Activated CD4-positive, CD25-positive, alpha-beta regulatory T cell (primary cell): Measurements from ENCODE around the gene HMGN4.
"Not testable (repeated sequence)": the region's sequence is repeated elsewhere in the genome, so short reads cannot be mapped to it uniquely, and the experiment has no call there.

Source experiments
- DNase-seq, 4 experiments: peaks; one replicate each; lab custom pipeline; 2025; lab: John Stamatoyannopoulos, UW

The HMGN4 gene

DNA sequence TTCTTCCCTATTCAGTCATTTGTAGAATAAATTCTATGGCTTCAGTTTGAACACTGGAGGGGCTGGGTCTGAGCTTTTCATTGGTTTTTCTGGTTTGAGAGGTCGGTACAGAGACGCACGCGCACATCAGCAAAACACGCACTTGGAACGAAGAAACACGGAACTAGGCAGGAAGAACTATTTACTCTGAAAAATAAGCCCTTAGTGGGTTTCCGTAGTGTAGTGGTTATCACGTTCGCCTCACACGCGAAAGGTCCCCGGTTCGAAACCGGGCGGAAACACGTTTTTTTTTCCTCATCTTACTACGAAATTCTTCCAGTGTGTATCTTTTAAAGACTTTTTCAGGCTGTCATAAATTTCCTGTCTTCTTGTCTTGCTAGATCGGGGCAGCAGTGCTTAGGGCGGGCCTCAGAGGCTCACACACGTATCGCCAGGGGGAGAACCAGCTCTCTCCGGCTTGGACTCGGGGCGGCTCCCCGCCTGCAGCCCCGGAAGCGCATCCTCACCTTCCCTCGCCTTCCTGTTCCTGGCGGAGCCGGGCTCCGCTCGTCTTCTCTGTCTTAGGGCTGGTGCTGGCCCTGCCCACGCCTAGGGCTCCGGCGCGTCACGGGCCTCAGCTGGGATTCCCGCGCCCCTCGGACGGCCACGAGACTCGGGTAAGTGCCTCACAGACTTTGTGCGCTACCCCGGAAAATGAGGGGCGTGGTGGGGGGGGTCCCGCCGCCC, at the start of gene HMGN4:
Gene HMGN4, plus strand, starts transcription at position 521 of the 726 bp plus-strand sequence. CDS start 6,841 bp downstream, outside the sequence.
- DNase-seq, result peak; percentile 50 to 67 (median 60)

DNA sequence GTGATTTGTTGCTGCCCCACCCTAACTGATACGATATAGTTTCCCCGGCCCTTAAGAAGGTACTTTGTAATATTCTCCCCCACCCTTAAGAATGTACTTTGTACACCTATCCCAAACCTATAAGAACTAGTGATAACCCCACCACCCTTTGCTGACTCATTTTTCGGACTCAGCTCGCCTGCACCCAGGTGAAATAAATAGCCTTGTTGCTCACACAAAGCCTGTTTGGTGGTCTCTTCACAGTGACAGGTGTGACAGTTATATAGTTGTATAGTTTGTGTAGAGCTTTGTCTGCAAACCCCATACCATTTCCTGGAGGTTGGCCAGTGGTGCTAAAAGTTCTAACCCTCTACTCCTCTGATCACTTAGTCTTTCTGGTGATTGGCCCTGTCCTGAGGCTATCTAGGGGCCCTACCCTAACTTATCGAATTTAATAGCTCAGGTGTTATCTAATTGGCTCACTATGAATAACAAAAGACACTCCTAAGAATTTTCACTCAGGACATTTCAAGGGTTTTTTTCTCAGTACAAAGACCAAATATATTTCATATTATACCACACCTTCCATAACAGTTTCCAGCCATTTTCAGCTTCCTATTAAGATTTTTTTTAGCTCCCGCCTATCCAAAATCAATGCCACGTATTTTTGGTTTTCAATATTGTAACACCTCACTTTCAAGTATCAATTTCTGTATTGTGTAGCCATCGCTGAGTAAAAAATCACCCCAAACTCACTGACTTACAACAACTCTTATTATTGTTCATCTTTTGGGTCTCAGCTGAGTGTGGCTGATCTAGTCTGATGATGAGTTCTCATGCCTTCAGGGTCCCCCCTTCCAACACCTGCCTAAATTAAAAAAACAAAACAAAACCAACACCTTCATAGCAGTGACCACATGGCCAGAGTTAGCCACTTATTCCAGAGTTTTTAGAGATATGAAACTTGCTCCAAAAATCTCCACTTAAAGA, 47.9 kb upstream of the HMGN4 start:
- no peak for DNase-seq

DNA sequence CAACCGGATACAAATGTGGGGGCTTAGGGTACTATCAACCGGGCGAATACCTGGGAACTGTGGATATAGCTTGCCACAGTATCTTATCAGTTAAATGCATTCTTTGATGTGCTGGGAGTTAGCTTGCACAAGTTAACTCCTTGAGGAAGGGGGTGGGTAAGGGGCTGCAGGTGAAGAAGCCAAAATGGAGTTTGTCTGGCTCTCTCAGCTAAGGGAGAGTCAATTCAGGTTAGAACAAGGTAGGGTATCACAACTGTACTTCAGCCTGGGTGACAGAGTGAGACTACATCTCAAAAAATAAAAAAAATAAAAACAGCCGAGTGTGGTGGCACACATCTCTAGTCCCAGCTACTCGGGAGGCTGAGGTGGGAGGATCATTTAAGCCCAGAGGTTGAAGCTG, 46.6 kb upstream of the HMGN4 start:
- no peak for DNase-seq

DNA sequence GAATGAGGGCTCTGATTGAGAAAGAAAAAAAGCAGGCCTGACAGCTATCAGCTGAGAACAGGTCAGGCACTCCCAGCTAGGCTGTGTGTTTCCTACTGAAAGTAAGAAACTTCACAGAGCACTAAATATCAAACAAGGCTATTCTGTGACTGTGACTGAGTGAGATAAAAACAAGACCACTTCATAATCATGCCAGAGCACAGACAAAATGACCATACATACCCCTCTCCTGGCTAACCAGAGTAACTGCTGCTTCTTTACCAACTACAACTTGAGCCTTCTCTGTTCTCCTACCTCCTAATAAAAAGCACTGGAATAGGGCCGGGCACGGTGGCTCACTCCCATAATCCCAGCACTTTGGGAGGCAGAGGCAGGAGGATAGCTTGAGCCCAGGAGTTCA, 44.9 kb upstream of the HMGN4 start:
- DNase-seq, result no peak

DNA sequence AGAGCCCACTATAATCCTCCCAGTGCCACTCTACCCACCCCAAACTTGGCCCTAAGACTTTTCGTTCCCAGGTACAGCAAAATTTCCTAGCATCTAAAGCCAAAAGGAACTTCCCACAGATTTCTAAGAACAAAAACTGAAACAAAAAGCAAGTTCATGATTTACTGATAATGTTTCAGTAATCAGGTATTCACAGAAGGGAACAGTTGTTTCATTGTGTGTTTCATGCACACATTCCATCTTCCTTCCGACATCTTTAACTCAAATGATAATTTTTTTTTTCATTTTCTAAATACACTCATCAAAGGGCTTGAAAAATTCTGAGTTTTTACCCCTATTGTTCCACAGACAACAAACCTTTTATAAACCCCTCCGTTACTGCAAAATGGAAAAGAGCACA, 44.0 kb upstream of the HMGN4 start:
- no peak for DNase-seq

DNA sequence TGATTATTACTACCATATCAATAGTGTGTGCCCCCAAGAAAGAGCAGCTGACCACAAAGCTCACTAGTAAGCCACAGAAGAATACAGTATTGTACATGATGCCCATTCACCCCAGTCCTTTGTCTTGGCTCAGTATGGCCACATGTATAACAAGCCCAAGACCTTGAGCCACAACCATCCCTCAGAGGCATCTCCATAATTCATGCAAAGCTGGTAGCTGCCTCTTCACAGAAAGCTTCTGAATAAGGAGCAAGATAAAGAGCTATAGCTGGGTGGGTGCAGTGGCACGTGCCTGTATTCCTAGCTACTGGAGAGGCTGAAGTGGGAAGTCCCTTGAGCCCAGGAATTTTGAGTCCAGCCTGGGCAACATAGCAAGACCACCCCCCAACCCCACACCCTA, 42.9 kb upstream of the HMGN4 start:
- DNase-seq, result no peak

DNA sequence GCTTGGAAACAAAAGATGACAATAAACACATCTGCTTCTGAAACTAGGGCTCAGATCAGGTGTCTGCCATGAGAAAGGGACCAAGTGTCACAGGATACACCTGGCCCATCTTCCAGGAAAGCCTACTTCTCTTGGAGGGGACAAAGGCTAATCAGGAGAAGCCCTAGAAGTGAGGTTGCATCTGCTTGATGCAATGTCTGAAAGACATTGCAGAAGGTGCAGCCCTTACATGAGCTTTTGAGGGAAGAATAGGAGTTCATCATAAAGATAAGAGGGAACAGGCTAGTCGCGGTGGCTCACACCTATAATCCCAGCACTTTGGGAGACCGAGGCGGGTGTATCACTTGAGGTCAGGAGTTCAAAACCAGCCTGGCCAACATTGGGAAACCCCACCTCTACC, 40.6 kb upstream of the HMGN4 start:
- no peak for DNase-seq

DNA sequence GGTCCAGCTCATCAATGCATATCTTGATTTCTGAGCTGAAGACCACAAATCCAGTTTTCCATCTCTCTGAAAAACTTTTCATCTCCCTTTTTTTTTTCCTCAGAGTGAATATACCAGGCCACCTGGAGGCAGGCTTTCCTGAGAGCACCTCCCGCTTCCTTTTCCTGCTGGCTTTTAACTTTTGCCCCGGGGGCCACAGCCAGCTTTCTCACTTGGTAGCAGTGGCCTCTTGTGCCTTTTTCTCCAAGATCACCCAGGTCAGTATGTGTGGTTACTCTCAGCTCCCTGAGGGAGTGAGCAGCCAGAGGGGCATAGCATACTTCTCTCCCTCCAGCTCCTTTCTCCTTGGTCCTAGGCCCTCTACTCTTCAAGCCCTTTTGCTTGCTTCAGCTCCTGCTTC, 38.1 kb upstream of the HMGN4 start, which contains the start of gene BTN1A1:
Gene BTN1A1, plus strand, starts transcription at position 202 of the 400 bp plus-strand sequence. CDS start 984 bp downstream, outside the sequence.
- no peak for DNase-seq

DNA sequence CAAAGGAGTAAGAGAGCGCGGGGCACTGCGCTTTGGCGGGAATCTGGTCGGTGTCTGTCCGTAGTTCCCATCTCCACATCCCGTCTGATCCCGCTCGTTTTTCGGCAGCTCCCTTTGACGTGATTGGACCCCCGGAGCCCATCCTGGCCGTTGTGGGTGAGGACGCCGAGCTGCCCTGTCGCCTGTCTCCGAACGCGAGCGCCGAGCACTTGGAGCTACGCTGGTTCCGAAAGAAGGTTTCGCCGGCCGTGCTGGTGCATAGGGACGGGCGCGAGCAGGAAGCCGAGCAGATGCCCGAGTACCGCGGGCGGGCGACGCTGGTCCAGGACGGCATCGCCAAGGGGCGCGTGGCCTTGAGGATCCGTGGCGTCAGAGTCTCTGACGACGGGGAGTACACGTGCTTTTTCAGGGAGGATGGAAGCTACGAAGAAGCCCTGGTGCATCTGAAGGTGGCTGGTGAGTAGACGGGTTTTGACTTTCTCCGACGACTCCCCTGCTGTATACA, 36.6 kb upstream of the HMGN4 start:
- peak in 2 of 4 experiments; percentile 4 to 12 for DNase-seq

DNA sequence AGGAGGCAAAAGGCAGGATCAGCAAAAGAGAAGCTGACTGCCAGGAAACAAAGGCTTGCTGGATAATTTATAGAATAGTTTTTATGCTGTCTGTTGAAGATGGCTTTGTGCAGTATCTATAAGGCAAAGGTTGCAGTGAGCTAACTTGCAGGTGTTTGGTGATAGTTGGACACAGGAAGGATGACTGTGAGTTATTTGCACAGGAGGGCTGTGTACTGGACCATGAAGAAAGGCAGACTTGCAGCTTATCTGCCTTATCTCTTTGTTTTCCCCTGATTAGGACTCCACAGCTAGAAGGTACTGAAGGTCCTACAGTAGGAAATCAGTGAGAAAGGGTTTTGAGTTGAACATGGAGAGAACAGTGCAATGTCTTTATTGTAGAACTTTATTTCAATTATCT, 36.0 kb upstream of the HMGN4 start:
- DNase-seq, result no peak

DNA sequence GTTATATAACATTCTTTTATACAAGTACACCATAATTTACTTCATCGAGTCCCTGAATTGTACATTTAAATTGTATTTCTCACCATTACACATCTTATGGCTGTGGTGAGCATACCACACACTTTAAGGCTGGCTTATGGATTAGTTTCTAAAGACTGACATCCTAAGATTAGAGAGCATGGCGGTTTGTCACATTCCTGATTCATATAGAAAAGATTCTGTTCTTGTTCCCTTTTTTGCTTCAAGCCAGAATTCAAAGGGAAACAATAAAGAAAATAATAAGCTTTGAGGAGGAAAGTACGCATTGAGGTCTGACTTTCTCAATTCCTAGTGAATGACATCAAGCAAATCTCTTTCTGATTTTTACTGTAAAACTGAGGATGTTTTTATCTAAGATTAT, 35.5 kb upstream of the HMGN4 start:
- no peak for DNase-seq

DNA sequence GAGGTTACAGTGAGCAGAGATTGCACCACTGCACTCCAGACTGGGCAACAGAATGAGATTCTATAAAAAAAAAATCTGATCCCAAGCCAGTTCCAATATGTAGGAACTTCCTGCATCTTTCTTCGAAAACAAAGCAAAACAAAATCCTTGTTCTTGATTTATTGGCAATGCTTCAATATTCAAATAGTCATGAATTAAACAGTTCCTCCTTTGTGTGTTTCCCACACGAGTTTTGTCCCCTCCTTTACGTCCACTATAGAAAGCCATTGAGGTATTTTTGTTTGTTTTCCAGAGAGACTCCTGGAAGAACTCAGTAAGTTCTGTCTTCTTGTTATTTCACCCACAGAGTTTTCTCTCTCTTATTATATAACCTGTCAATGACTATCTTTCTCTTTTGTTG, 30.5 kb upstream of the HMGN4 start:
- DNase-seq, result no peak

DNA sequence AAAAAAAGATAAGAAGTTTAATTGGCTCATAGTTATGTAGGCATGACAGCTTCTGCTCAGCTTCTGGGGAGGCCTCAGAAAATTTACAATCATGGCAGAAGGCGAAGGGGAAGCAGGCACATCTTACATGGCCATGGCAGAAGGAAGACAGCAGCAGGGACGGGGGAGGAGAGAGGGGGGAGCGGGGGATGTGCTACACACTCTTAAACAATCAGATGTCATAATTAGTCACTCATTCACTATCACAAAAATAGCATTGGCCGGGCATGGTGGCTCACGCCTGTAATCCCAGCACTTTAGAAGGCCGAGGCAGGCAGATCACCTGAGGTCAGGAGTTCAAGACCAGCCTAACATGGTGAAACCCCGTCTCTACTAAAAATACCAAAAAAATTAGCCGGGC, 27.1 kb upstream of the HMGN4 start:
- DNase-seq, result not testable (repeated sequence)

DNA sequence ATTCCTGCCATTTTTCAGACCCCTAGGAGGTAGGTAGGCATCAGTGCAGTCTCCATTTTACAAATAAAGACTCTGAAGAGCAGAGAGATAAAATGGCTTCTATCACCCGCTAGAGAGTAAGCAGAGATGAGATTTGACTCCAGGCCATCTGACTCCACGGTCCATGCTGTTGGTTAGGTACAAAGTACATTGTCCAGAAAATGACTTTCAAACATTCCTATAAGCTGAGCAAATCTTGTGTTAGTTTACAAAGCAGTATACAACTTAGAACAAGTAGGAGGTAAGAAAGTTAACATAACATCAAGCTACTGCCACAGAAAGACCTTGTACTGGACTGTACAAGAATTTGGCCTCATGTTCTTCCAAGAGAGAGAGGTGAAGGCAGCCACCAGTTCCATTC, 23.2 kb upstream of the HMGN4 start:
- DNase-seq, result no peak

DNA sequence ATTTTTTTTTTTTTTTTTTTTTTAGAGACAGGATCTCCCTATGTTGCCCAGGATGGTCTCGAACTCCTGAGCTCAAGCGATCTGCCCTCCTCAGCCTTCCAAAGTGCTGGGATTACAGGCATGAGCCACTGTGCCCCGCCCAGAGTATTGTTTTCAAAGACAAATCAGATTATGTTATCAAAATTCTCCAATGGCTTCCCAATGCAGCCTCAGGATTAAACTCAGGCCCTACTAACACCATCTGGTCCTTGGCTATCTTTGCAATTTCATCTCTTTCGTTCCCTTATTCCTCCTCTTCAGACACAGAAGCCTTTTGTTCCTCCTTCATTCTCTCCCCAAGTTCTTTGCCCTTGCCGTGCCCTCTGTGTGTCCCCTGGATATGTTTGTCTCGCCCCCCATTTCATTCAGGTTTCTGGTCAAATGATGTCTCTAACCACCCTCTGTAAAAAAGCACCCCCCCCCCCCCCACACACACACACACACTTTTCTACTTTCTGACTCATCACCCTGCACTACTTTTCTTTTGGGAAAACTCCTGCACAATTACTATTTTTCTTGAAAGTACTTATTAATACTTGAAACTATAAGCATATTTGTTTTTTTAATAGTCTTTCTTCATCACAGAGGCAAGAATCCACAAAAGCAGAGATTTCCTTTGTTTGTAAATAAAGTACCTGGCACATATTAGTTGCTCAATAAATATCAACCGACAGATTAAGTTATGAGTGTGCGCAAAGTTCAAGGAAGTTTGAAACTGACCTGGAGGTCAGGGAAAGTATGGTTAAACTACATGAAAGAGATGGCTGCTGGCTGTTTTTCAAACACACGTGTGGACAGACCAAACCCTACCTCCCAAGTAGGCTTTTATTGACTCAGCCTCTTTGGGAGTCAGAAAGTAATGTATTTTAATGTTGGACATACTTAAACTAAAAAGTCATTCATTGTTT, 21.4 kb upstream of the HMGN4 start:
- DNase-seq, result no peak

DNA sequence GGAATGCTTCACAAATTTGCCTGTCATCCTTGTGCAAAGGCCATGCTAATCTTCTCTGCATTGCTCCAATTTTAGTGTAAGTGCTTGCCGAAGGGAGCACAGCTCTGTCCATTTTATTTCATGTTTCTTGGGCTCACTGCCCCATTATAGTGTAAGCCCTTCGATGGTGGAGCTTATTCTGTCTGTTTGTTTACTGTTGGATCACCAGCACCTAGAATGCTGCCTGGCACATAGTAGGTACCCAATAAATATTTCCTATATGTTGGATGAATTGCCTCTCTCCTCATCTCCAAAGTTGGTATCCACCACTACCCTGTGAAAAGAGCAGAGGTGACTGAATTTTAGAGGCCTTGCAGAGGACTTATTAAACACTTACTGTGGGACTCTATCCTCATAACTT, 18.8 kb upstream of the HMGN4 start:
- DNase-seq, result no peak

DNA sequence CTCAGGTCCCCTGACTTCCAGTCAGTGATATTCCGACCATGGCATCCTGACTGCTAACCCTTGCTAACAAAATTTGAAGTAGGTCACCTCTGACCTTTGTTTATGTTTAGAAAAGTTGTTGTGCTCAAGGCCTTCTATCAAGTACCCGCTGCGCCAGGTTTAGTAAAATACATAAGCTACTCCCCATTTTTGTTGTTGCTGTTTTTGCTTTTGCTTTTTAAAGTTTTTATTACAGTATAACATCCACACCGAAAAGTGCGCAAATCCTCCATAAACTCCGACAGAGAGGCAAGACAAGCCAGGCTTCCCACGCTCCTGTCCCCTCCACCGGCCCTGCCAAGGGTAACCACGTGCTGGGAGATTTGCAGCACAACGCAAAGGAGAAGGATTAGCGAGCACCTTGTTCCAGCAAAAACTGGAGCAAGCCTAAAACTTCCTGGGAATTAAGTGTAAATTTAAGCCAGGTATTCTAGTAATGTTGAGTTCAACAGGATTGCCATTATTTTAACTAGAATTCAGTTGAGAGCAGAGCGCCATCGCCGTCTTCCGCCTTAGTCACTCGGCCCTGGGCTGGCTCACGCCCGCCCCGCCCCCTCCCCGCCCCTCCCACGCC, 17.8 kb upstream of the HMGN4 start:
- no peak for DNase-seq

DNA sequence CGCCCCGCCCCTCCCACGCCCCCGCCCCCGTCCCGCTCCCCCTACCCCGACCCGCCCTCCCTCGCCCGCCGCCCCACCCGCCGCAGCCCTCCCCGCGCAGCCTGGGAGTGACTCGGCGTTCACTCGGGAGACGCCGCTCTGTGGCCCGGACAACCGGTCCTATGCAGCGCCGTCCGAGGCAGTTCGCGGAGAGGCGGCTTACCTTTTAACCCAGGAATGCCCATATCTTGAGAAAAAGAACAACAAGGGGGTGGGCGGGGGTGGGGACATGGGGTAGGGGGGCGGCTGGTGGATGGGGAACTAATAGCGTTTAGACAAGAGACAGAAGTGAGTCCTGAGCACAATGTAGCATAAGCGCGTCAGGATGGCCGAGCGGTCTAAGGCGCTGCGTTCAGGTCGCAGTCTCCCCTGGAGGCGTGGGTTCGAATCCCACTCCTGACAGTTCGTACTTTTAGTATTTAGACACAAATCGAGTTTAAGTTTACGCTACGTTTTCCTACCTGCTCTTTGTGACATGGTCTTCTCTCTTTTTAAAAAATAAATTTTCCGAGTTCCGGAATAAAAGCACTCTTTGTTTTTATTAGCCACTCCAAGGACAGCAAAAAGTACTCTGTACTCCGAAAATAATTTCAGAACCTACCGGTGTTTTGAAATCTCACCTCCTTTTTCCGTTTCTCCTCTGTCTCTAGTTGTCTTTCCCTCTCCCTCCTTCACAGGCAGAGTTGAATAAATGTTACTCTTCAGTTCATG, 17.1 kb upstream of the HMGN4 start:
- DNase-seq, result peak; percentile 78 to 87 (median 80)

DNA sequence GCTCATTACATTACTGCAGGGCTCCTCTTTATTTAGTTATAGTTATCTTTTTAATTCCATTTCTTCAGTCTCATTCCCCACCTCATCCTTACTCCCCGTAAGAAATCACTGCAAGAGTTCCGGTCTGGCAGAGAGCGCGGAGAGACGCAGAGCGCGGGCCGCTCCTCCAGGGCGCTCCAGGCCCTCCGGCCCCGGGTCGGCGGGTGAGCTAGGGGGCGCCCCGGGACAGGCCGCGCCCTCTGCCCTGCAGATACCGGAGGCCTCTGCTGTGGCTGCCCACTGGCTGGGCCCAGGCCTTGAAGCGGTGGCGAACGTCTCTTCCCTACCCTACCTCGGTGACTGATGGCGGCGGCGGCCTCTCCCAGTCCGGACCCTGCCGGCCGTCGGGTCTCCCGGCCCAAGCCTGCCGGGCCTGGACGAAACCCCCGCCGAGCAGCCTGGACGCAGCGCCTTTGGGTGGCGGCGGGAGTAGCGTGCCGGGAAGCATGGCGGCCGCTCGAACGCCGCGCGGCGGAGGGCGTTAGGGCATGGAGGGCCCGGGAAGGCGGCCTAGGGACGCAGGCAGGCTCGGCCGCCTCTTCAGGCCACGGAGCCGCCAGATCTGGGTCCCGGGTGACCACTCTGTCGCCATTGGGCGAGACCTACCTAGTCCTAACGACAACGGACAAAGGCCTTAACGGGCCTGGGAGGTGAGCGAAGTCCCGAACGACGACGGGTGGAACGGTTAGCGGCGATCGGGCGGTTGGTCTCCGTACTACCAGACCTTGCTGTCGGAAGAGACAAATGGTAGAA, 16.4 kb upstream of the HMGN4 start:
- peak; percentile 23 to 48 (median 35) for DNase-seq
